Measurements from ENCODE around the gene CITED4. TPM values are rescaled to one million over a fixed set of nuclear protein-coding genes. Genes with fewer than 3 reads are reported as not detected.

Gene CITED4
- total and polyA plus RNA-seq, 9 of the 15 experiments (the other 6 are each of a cell fraction or from before 2014, with no cell fraction given) = 0.11 to 1.2 (median 0.17) TPM; not detected in 2

- no TSS peak for BruUV-seq (replicated peaks)
- H3K9me1 ChIP-seq (ENCODE audit: control insufficient read depth, insufficient read depth, low read length) = no peaks in the 10 kb centered on the region
- peaks cover 0 to 3% of the 10 kb centered on the region in 2 experiments; a peak in 1 of 5 replicates for H3K4me1 ChIP-seq (replicated peaks in 1 of 2; ENCODE audit: control insufficient read depth in 2 of 2, insufficient read depth in 2 of 2, low read length in 2 of 2)
- H3K9me3 ChIP-seq (replicated peaks; ENCODE audit: control insufficient read depth, insufficient read depth, low read depth, low read length) = no peaks in the 10 kb centered on the region
- no peak; the same call in 2 of the 3 replicates for ATAC-seq
- no peaks in the 10 kb centered on the region for H3K36me3 ChIP-seq (ENCODE audit: control insufficient read depth, insufficient read depth, low read length)
- no peak overlapping the region for H3K9ac ChIP-seq (ENCODE audit: insufficient read depth in 1 of 2, low read depth in 2 of 2, low read length in 2 of 2)
- no peak for FAIRE-seq
- ChIA-PET CTCF (ENCODE audit: low intra/inter-chr PET ratio) (interaction anchor here (0.6 kb wide), 1 partner anchor 34 kb away, joined by 3 read pairs; no protein-coding TSS in a partner anchor), POLR2A (interaction anchor here (0.7 to 1.1 kb wide), 3 partner anchors 10 to 49 kb away, joined by 3 to 5 read pairs (median 3); no protein-coding TSS in a partner anchor)
- H3K27me3 ChIP-seq (ENCODE audit: control insufficient read depth in 2 of 2, insufficient read depth in 2 of 2, low read length in 2 of 2) = no peaks in the 10 kb centered on the region
- no peak overlapping the region for H3K4me2 ChIP-seq (ENCODE audit: insufficient read depth, low read length)
- H3K27ac ChIP-seq (ENCODE audit: extremely low read depth, low read depth, low read length) = no peak overlapping the region
- H3K4me3 ChIP-seq = no peak overlapping the region
- H4K20me1 ChIP-seq (replicated peaks; ENCODE audit: control insufficient read depth, insufficient read depth, low read length) = no peaks in the 10 kb centered on the region
- intact Hi-C loops (cut with micrococcal nuclease) (no loop called here), in situ Hi-C loops (cut with MboI) (no loop called here)
- H3K79me2 ChIP-seq (ENCODE audit: control insufficient read depth, insufficient read depth, low read length) = no peaks in the 10 kb centered on the region
- no peak for DNase-seq (ENCODE audit: extremely low read depth in 1 of 4, low spot score in 3 of 4)
- TF ChIP-seq CTCF (IDR thresholded peaks at IDR 0.05 in 2 of 3, conservative IDR thresholded peaks at IDR 0.05 in 1 of 3; ENCODE audit: insufficient read depth in 2 of 3, low read depth in 1 of 3, low read length in 3 of 3) (no peak), HINFP (tag; conservative IDR thresholded peaks at IDR 0.05; ENCODE audit: low read depth) (peak; percentile 85)
- WGBS (ENCODE audit: insufficient coverage, low coverage, missing lambda C conversion rate) = 20% methylated on average over 6 of the region's 6 CpGs
- peak overlapping the region; percentile 54; the same call in 1 of the 2 replicates for H2AFZ ChIP-seq (ENCODE audit: low read depth, low read length)
Measured at GRCh38 chr1:40908350-40908749, 46.2 kb upstream of the CITED4 start.

Measured in K562 (cell line).